SK-N-SH (cell line): ENCODE measurements around the gene KBTBD13. TPM values are rescaled to one million over a fixed set of nuclear protein-coding genes. Genes with fewer than 3 reads are reported as not detected.

Experiments used
- CTCF ChIA-PET: fragments of 300-600, 350-600 bp; formaldehyde crosslinking; extraction: SDS; loops from one replicate; lab custom pipeline; 2021; lab: Yijun Ruan, JAX
- POLR2A ChIA-PET: fragments of 350-600 bp; sonication (Branson Sonifier 250); formaldehyde crosslinking; extraction: SDS; loops from one replicate; lab custom pipeline; 2020; ENCODE audit warnings: antibody characterized with exemption, inconsistent platforms; lab: Yijun Ruan, JAX
- DNase-seq: peaks from one replicate; pipeline ENCODE4 v3.0.0; 2012
- H2AFZ ChIP-seq: fragments of 200-600 bp; sonication (generic); 2 replicates; pipeline ENCODE4 v1.8.1; 2016; ENCODE audit warnings: antibody characterized with exemption, mild to moderate bottlenecking, low read depth
- H3F3A ChIP-seq: fragments of 200-600 bp; sonication (generic); replicated peaks from 2 replicates; pipeline ENCODE3; 2016; ENCODE audit warnings: antibody characterized with exemption, mild to moderate bottlenecking; ENCODE audit not compliant: insufficient read depth
- H3K27ac ChIP-seq, 2 experiments: fragments of 200-500 bp in 1 of 2; fragments of 200-600 bp in 1 of 2; sonication (Bioruptor generic) in 1 of 2; sonication (generic), shearing (Covaris generic) in 1 of 2; 2 replicates each; pipeline versions ENCODE4 v1.5.1 to v1.6.1; 2014 to 2016; ENCODE audit warnings: low read depth in 2 of 2, inconsistent platforms in 1 of 2, low read length in 1 of 2, mild to moderate bottlenecking in 1 of 2, mixed read lengths in 1 of 2
- H3K27me3 ChIP-seq: fragments of 200-600 bp; sonication (generic), shearing (Covaris generic); 2 replicates; pipeline ENCODE4 v1.6.1; 2016; ENCODE audit warnings: mixed run types; ENCODE audit not compliant: insufficient read depth
- H3K36me3 ChIP-seq, 2 experiments: fragments of 200-500 bp in 1 of 2; fragments of 200-600 bp in 1 of 2; sonication (Bioruptor generic) in 1 of 2; sonication (generic) in 1 of 2; replicated peaks in 1 of 2; 2 replicates each; pipeline versions ENCODE3 to v1.5.1; 2014 to 2016; ENCODE audit warnings: low read length in 1 of 2, mild to moderate bottlenecking in 1 of 2; ENCODE audit not compliant: insufficient read depth in 2 of 2, control insufficient read depth in 1 of 2
- H3K4me1 ChIP-seq, 2 experiments: fragments of 200-500 bp in 1 of 2; fragments of 200-600 bp in 1 of 2; sonication (Bioruptor generic) in 1 of 2; sonication (generic), shearing (Covaris generic) in 1 of 2; 2 replicates each; pipeline versions ENCODE4 v1.5.1 to v1.6.1; 2014 to 2016; ENCODE audit warnings: low read depth in 1 of 2, low read length in 1 of 2, mixed run types in 1 of 2; ENCODE audit not compliant: insufficient read depth in 2 of 2, control insufficient read depth in 1 of 2
- H3K4me2 ChIP-seq: fragments of 200-600 bp; sonication (generic), shearing (Covaris generic); 2 replicates; pipeline ENCODE4 v1.6.1; 2017; ENCODE audit warnings: mixed run types
- H3K4me3 ChIP-seq, 2 experiments: fragments of 200-500 bp in 1 of 2; fragments of 200-600 bp in 1 of 2; sonication (Bioruptor generic) in 1 of 2; sonication (generic), shearing (Covaris generic) in 1 of 2; 2 replicates each; pipeline versions ENCODE4 v1.5.1 to v1.8.1; 2014 to 2016; ENCODE audit warnings: low read depth in 2 of 2, inconsistent platforms in 1 of 2, low read length in 1 of 2, mild to moderate bottlenecking in 1 of 2, mixed read lengths in 1 of 2, moderate library complexity in 1 of 2
- H3K79me2 ChIP-seq: fragments of 200-600 bp; sonication (generic); 2 replicates; pipeline ENCODE4 v1.8.1; 2017; ENCODE audit warnings: mild to moderate bottlenecking; ENCODE audit not compliant: insufficient read depth
- H3K9ac ChIP-seq: fragments of 200-600 bp; sonication (generic); 2 replicates; pipeline ENCODE4 v1.6.1; 2017; ENCODE audit warnings: mixed run types
- H3K9me2 ChIP-seq: fragments of 200-600 bp; sonication (generic); 2 replicates; pipeline ENCODE4 v1.6.1; 2017; ENCODE audit warnings: mixed run types
- H3K9me3 ChIP-seq: fragments of 200-600 bp; sonication (generic); 2 replicates; pipeline ENCODE4 v1.6.1; 2017; ENCODE audit warnings: mixed run types, mild to moderate bottlenecking, moderate library complexity
- H4K20me1 ChIP-seq: fragments of 200-600 bp; sonication (generic); 2 replicates; pipeline ENCODE4 v1.6.1; 2017; ENCODE audit warnings: mild to moderate bottlenecking, mixed run types; ENCODE audit not compliant: insufficient read depth
- CHD2 ChIP-seq: fragments of 150-350 bp; IDR thresholded peaks from 2 replicates; pipeline ENCODE4 v1.6.1; 2018; ENCODE audit warnings: low read length; ENCODE audit not compliant: partially characterized antibody
- CTCF ChIP-seq: fragments of 200-600 bp; sonication (generic); IDR thresholded peaks from 2 replicates; pipeline ENCODE4 v1.6.1; 2017; ENCODE audit warnings: antibody characterized with exemption, mild to moderate bottlenecking, moderate library complexity
- ELF1 ChIP-seq: IDR thresholded peaks from 2 replicates; pipeline ENCODE4 v1.4.0; 2012
- EP300 ChIP-seq, 2 experiments: IDR thresholded peaks; 2 replicates each; pipeline versions ENCODE4 v1.4.0 to v1.6.1; 2012; ENCODE audit warnings: borderline replicate concordance in 1 of 2, low read depth in 1 of 2, low read length in 1 of 2
- EZH2phosphoT487 ChIP-seq: fragments of 200-600 bp; sonication (generic); IDR thresholded peaks from 2 replicates; pipeline ENCODE4 v1.6.1; 2017; ENCODE audit warnings: low read depth, mixed run types, mild to moderate bottlenecking, antibody characterized with exemption, moderate library complexity, borderline replicate concordance
- FOSL2 ChIP-seq: IDR thresholded peaks from 2 replicates; pipeline ENCODE4 v1.4.0; 2012; ENCODE audit warnings: low read depth, mild to moderate bottlenecking, moderate library complexity, borderline replicate concordance
- FOXJ3 ChIP-seq: sonication (generic); formaldehyde crosslinking; IDR thresholded peaks from 2 replicates; pipeline ENCODE4 v1.5.1; 2020; ENCODE audit warnings: mild to moderate bottlenecking, missing genetic modification reagents
- GABPA ChIP-seq: IDR thresholded peaks from 2 replicates; pipeline ENCODE4 v1.4.0; 2012; ENCODE audit warnings: low read depth, mild to moderate bottlenecking
- GATA2 ChIP-seq: sonication (generic); formaldehyde crosslinking; IDR thresholded peaks from 2 replicates; pipeline ENCODE4 v1.5.0; 2020; ENCODE audit warnings: mild to moderate bottlenecking, missing genetic modification reagents
- JUND ChIP-seq: IDR thresholded peaks from 2 replicates; pipeline ENCODE4 v1.4.0; 2012
- MXI1 ChIP-seq: IDR thresholded peaks from 2 replicates; pipeline ENCODE4 v1.6.1; 2012; ENCODE audit warnings: mild to moderate bottlenecking, low read depth, low read length, improper control_type of control experiment
- NRF1 ChIP-seq: IDR thresholded peaks from 2 replicates; pipeline ENCODE4 v1.6.1; 2012; ENCODE audit warnings: low read depth, mild to moderate bottlenecking, low read length
- RCOR1 ChIP-seq: fragments of 150-350 bp; IDR thresholded peaks from 2 replicates; pipeline ENCODE4 v1.6.1; 2017; ENCODE audit warnings: antibody characterized with exemption, low read length
- REST ChIP-seq: IDR thresholded peaks from 2 replicates; pipeline ENCODE4 v1.6.1; 2012; ENCODE audit warnings: mild to moderate bottlenecking, low read depth, low read length, moderate library complexity
- RFX5 ChIP-seq: IDR thresholded peaks from 2 replicates; pipeline ENCODE4 v1.6.1; 2012; ENCODE audit warnings: mild to moderate bottlenecking, improper control_type of control experiment, low read length
- SIN3A ChIP-seq: IDR thresholded peaks from 2 replicates; pipeline ENCODE4 v1.6.1; 2012; ENCODE audit warnings: low read depth, mild to moderate bottlenecking, low read length, moderate library complexity, borderline replicate concordance
- SMC3 ChIP-seq: IDR thresholded peaks from 2 replicates; pipeline ENCODE4 v1.6.1; 2012; ENCODE audit warnings: low read depth, low read length, improper control_type of control experiment
- TCF12 ChIP-seq: IDR thresholded peaks from 2 replicates; pipeline ENCODE4 v1.4.0; 2012
- TEAD4 ChIP-seq: IDR thresholded peaks from 2 replicates; pipeline ENCODE4 v1.4.0; 2012; ENCODE audit warnings: mild to moderate bottlenecking, borderline replicate concordance; ENCODE audit not compliant: insufficient read depth
- WGBS: methylation state at CpG from one replicate; pipeline ENCODE4 v1.1.6; 2017; ENCODE audit warnings: low lambda C conversion rate; 5-methylcytosine and 5-hydroxymethylcytosine counted together
- polyA plus RNA-seq, 3 experiments: library from polyadenylated mRNA; depleted of rRNA; stranded (reverse); fragments of >200 nt; gene quantifications; 2 replicates each; pipeline ENCODE4 v1.2.3, GENCODE V29; 2012
- TF ChIP-seq, protein P1 (sequence below): IDR thresholded peaks from 2 replicates; pipeline ENCODE4 v1.4.0; 2012; ENCODE audit warnings: low read depth, borderline replicate concordance
- TF ChIP-seq, protein P2 (sequence below): IDR thresholded peaks from 2 replicates; pipeline ENCODE4 v1.4.0; 2012; ENCODE audit warnings: low read depth

KBTBD13 gene
- polyA plus RNA-seq, 1 of the 3 experiments (the other 2 are of a cell fraction): not detected

DNA sequence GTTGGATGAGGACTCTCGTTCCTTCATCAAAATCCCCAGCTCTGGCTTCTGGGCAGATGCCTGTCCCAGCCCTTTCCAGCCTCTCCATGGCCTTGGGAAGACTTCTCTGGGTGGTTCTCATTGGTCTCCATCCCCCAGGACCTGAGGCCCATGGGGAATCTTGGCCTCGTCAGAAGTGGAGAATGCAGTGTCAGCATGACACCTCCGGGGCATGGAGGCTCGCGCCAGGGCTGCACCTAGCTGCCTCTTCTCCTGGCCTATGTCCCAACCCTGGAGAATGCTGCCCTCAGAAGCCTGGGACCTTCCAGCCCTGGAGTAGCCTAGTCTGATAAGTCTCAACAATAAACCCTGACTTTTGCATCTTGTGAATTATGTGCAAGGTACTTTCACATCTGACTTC, 3.0 kb downstream of the KBTBD13 start:
- no peak for DNase-seq
- 73% methylated on average over 2 of the region's 5 CpGs for WGBS
- H2AFZ ChIP-seq: no peak overlapping the region
- 0 out of 2 replicates have a peak, but pooled peaks cover 6% of the 10 kb centered on the region for H3K27me3 ChIP-seq
- no peak overlapping the region for H3K27ac ChIP-seq
- TF ChIP-seq FOSL2 (no peak), RFX5 (no peak), SIN3A (no peak), TEAD4 (no peak), MXI1 (no peak), JUND (no peak), RCOR1 (no peak), SMC3 (no peak), GATA2 (CRISPR knock-in tag) (no peak), FOXJ3 (CRISPR knock-in tag) (no peak), REST (no peak), EZH2phosphoT487 (no peak), CHD2 (no peak), TCF12 (no peak)
- no peaks in the 10 kb centered on the region for H3K79me2 ChIP-seq
- no peak overlapping the region for H3K4me3 ChIP-seq
- CTCF ChIA-PET: interaction anchor here (1.4 to 4.6 kb wide), 4 partner anchors 12 to 351 kb away, joined by 4 to 39 read pairs (median 6); partner anchors contain the start of gene RASL12
- no peaks in the 10 kb centered on the region for H3K9me3 ChIP-seq
- no peaks in the 10 kb centered on the region for H3F3A ChIP-seq
- H3K4me2 ChIP-seq: no peak overlapping the region
- no peaks in the 10 kb centered on the region for H3K9me2 ChIP-seq
- no peaks in the 10 kb centered on the region for H4K20me1 ChIP-seq
- no peaks in the 10 kb centered on the region for H3K36me3 ChIP-seq
- H3K4me1 ChIP-seq: peaks cover 0 to 3% of the 10 kb centered on the region in 2 experiments; a peak in 1 of 4 replicates
- no peak overlapping the region for H3K9ac ChIP-seq
- POLR2A ChIA-PET: no interaction called here

DNA sequence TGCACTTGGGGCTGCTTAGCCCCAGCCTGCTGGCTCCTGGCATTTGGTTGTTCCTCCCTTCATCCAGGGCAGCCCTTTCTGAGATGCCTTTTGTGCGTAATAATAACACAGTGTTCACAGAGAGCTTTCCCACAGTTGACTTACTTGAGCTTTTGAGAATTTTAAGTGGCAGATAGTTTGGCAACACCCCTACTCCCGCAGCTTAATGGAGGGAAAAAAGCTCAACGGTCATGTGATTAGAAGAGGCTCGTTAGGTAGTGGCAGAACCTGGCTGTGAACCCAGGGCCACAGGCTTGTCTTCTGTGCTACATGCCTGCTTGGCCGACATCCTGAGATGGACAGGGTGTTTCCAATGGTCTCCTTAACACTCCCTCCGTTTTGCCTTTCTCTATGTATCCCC, 4.7 kb downstream of the KBTBD13 start:
- H3K9me3 ChIP-seq: no peaks in the 10 kb centered on the region
- no peak overlapping the region for H3K4me3 ChIP-seq
- H3K4me2 ChIP-seq: no peak overlapping the region
- H3K9me2 ChIP-seq: no peaks in the 10 kb centered on the region
- H2AFZ ChIP-seq: no peak overlapping the region
- POLR2A ChIA-PET: no interaction called here
- CTCF ChIA-PET: interaction anchor here (0.9 to 8.3 kb wide), 4 partner anchors 12 to 353 kb away, joined by 3 to 99 read pairs (median 4); no protein-coding TSS in a partner anchor
- no peaks in the 10 kb centered on the region for H3K36me3 ChIP-seq
- no peak overlapping the region for H3K9ac ChIP-seq
- no peak for DNase-seq
- WGBS: 66% methylated on average over 3 of the region's 6 CpGs
- H3K27me3 ChIP-seq: 0 out of 2 replicates have a peak, but pooled peaks cover 6% of the 10 kb centered on the region
- H3F3A ChIP-seq: no peaks in the 10 kb centered on the region
- H3K79me2 ChIP-seq: no peaks in the 10 kb centered on the region
- H4K20me1 ChIP-seq: no peaks in the 10 kb centered on the region
- H3K4me1 ChIP-seq: peaks cover 0 to 9% of the 10 kb centered on the region in 2 experiments; a peak in 1 of 4 replicates
- H3K27ac ChIP-seq: no peak overlapping the region
- no peak for TF ChIP-seq MXI1
- TF ChIP-seq ELF1: no peak
- no peak for TF ChIP-seq CTCF
- TF ChIP-seq GABPA: no peak
- TF ChIP-seq, protein P1, sequence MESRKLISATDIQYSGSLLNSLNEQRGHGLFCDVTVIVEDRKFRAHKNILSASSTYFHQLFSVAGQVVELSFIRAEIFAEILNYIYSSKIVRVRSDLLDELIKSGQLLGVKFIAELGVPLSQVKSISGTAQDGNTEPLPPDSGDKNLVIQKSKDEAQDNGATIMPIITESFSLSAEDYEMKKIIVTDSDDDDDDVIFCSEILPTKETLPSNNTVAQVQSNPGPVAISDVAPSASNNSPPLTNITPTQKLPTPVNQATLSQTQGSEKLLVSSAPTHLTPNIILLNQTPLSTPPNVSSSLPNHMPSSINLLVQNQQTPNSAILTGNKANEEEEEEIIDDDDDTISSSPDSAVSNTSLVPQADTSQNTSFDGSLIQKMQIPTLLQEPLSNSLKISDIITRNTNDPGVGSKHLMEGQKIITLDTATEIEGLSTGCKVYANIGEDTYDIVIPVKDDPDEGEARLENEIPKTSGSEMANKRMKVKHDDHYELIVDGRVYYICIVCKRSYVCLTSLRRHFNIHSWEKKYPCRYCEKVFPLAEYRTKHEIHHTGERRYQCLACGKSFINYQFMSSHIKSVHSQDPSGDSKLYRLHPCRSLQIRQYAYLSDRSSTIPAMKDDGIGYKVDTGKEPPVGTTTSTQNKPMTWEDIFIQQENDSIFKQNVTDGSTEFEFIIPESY: no peak
- TF ChIP-seq EP300 (IDR thresholded peaks at IDR 0.05; ENCODE audit: borderline replicate concordance in 1 of 2, low read depth in 1 of 2, low read length in 1 of 2): no peak
- no peak for TF ChIP-seq TCF12
- TF ChIP-seq JUND: no peak
- TF ChIP-seq RFX5: no peak
- TF ChIP-seq FOSL2: no peak
- no peak for TF ChIP-seq SIN3A
- no peak for TF ChIP-seq TEAD4
- no peak for TF ChIP-seq NRF1
- no peak for TF ChIP-seq RCOR1
- TF ChIP-seq, protein P2, sequence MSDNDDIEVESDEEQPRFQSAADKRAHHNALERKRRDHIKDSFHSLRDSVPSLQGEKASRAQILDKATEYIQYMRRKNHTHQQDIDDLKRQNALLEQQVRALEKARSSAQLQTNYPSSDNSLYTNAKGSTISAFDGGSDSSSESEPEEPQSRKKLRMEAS: no peak
